ENCODE measurements around the gene GJB4. TPM values are rescaled to one million over a fixed set of nuclear protein-coding genes. Genes with fewer than 3 reads are reported as not detected.

Gene GJB4
- total RNA-seq, 4 donors from 2014 or later: not detected

GRCh38 chr1:34795916-34796315 lies 36.4 kb downstream of the GJB4 start:
- Histone ChIP-seq H3K27me3 (no peaks in the 10 kb centered on the region), H3K36me3 (no peaks in the 10 kb centered on the region), H3K9me3 (no peaks in the 10 kb centered on the region), H3K27ac (peak overlapping the region in 1 of 3 donors; percentile 21), H3K4me3 (replicated peaks in 1 of 3) (peak overlapping the region in 1 of 3 donors; percentile 12), H3K4me1 (peaks cover 9 to 23% of the 10 kb centered on the region in 2 donors)
- TF ChIP-seq POLR2A (IDR thresholded peaks at IDR 0.05) (no peak), CTCF (IDR thresholded peaks at IDR 0.05) (no peak)
- intact Hi-C loops (cut with DNase I): no loop called here
- 72 to 80% methylated on average over 6 of the region's 6 CpGs for WGBS, 2 donors
- DNase-seq: no peak

GRCh38 chr1:34796990-34797389 lies 37.5 kb downstream of the GJB4 start:
- DNase-seq: no peak
- peak overlapping the region in 1 of 3 donors; percentile 33 for H3K27ac ChIP-seq
- 73 to 84% methylated on average over 6 of the region's 6 CpGs for WGBS, 2 donors

GRCh38 chr1:34800214-34800613 lies 40.7 kb downstream of the GJB4 start:
- Histone ChIP-seq H3K9me3 (no peaks in the 10 kb centered on the region), H3K4me3 (replicated peaks in 1 of 3) (no peak overlapping the region), H3K27me3 (no peaks in the 10 kb centered on the region), H3K36me3 (no peaks in the 10 kb centered on the region), H3K27ac (no peak overlapping the region), H3K4me1 (no peaks in the 10 kb centered on the region)
- whole genome bisulfite sequencing, 2 donors: 85 to 96% methylated on average over 6 of the region's 6 CpGs
- TF ChIP-seq POLR2A (IDR thresholded peaks at IDR 0.05) (no peak), CTCF (IDR thresholded peaks at IDR 0.05) (no peak)
- no peak for DNase-seq
- intact Hi-C loops (cut with DNase I): no loop called here

More at GRCh38 chr1:34796990-34797389, 37.5 kb downstream of the GJB4 start:
- Histone ChIP-seq H3K36me3 (no peaks in the 10 kb centered on the region), H3K4me1 (peaks cover 9 to 20% of the 10 kb centered on the region in 2 donors), H3K27me3 (no peaks in the 10 kb centered on the region), H3K4me3 (replicated peaks in 1 of 3) (no peak overlapping the region), H3K9me3 (no peaks in the 10 kb centered on the region)
- intact Hi-C loops (cut with DNase I): no loop called here
- TF ChIP-seq POLR2A (IDR thresholded peaks at IDR 0.05): no peak
- no peak for TF ChIP-seq CTCF (IDR thresholded peaks at IDR 0.05)

GRCh38 chr1:34803770-34804169 lies 44.2 kb downstream of the GJB4 start:
- TF ChIP-seq POLR2A (IDR thresholded peaks at IDR 0.05) (no peak), CTCF (IDR thresholded peaks at IDR 0.05) (no peak)
- Histone ChIP-seq H3K4me3 (replicated peaks in 1 of 3) (no peak overlapping the region), H3K36me3 (no peaks in the 10 kb centered on the region), H3K27me3 (no peaks in the 10 kb centered on the region), H3K27ac (no peak overlapping the region), H3K4me1 (no peaks in the 10 kb centered on the region), H3K9me3 (no peaks in the 10 kb centered on the region)
- WGBS, 2 donors: 97 to 98% methylated on average over 3 of the region's 3 CpGs
- DNase-seq: no peak
- intact Hi-C loops (cut with DNase I): no loop called here

GRCh38 chr1:34806396-34806795 lies 46.9 kb downstream of the GJB4 start:
- intact Hi-C loops (cut with DNase I): no loop called here

More at GRCh38 chr1:34806396-34806795, 46.9 kb downstream of the GJB4 start:
- Histone ChIP-seq H3K4me1 (no peaks in the 10 kb centered on the region), H3K27ac (no peak overlapping the region), H3K9me3 (no peaks in the 10 kb centered on the region), H3K36me3 (no peaks in the 10 kb centered on the region), H3K4me3 (replicated peaks in 1 of 3) (no peak overlapping the region), H3K27me3 (no peaks in the 10 kb centered on the region)
- no peak for DNase-seq
- no peak for TF ChIP-seq POLR2A (IDR thresholded peaks at IDR 0.05)
- no peak for TF ChIP-seq CTCF (IDR thresholded peaks at IDR 0.05)
- 79 to 82% methylated on average over 3 of the region's 3 CpGs for WGBS, 2 donors
